ENCODE results near the gene FBXW5.

DNA sequence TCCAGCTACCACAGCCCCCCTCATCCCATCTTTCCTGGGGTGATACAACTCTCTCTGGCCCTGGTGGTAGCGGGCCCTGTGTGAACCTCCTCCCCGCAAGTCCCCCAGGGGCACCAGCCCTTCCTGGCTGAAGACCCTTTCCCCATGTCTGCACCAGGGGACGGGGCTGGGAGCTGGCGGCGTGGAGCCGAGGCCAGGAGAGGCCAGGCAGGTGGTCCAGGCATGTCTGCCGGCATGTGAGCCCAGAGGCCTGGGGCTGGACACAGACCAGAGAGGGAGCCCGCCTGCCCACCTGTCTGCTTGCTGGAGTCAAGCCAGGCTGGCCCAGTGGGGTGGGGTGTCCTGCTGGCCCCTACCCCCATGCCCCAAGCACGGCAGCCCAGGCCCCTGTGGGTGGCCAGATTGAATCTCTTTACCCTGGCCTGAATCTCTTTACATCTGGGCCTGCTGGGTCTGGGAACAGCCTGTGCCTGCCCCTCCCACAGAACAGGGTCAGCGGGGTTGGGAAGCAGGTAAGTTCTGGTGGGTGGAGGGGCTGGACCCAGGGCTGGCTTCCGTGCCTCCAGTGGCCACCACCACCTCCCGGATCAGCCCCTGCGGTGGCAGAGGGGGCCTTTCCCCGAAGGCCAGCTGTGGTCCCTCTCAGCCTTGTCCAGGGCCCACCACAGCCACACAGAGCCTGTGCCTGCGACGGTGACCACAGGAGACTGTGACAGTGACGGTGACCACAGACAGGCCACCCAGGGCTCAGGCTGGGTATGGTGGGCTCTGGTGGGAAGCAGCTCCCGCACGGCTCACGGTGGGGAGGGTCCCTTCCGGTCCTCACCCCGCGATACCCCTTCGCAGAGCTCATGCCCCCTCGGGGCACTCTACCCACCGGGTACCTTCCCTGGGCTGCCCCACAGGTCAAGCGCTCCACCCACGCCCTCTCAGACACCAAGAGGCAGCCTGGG, 14.6 kb upstream of the FBXW5 start:
- TF ChIP-seq TAF1 (IDR thresholded peaks at IDR 0.05; ENCODE audit: low read depth, low read length): no peak
- TF ChIP-seq POLR2A (IDR thresholded peaks at IDR 0.05; ENCODE audit: low read depth, low read length): no peak
- TF ChIP-seq POU2F2 (IDR thresholded peaks at IDR 0.05; ENCODE audit: low read depth, low read length): no peak

Data from GM12891 (cell line).